T-helper 1 cell treated with Interleukin-12 subunit alpha and Interleukin-12 subunit beta and Interleukin-4 antibody, amounts not matched to agents 30 μg/mL and 1 μg/mL, for 36 hours (primary cell): ENCODE results near the gene PARM1.

Source experiments
- H3K27ac Mint-ChIP-seq: one replicate; pipeline ENCODE4 v1.8.0; 2021; ENCODE audit warnings: mild to moderate bottlenecking, mixed read lengths
- H3K27me3 Mint-ChIP-seq: one replicate; pipeline ENCODE4 v1.8.0; 2021; ENCODE audit warnings: low read depth, mixed read lengths
- H3K36me3 Mint-ChIP-seq: one replicate; pipeline ENCODE4 v1.8.0; 2021; ENCODE audit warnings: low read depth, mixed read lengths
- H3K4me1 Mint-ChIP-seq: one replicate; pipeline ENCODE4 v1.8.0; 2021; ENCODE audit warnings: low read depth, mixed read lengths
- H3K4me3 Mint-ChIP-seq: one replicate; pipeline ENCODE4 v1.8.0; 2021; ENCODE audit warnings: mild to moderate bottlenecking, moderate library complexity, mixed read lengths
- H3K9me3 Mint-ChIP-seq: one replicate; pipeline ENCODE4 v1.8.0; 2021; ENCODE audit warnings: mixed read lengths

PARM1 gene

DNA sequence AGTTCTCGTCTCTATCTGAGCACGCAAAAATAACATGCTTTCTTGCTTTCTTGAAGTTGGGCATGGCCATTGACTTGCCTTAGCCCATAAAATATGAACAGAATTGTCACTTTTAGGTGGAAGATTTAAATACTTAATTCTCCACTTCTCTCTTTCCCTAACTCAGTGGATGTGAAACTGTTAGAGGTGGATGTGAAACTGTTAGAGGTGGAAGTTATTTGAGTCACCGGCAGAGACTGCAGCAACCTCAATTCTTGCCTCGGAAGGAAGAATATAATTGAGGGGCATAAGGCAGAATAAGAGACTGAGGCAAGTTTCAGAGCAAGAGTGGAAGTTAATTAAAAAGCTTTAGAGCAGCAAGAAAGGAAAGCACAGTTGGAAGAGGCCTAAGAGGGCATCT is 2.8 kb upstream of the PARM1 start:
- Mint-ChIP-seq H3K27me3 (peaks cover 49% of the 10 kb centered on the region), H3K4me3 (no peak overlapping the region), H3K27ac (no peak overlapping the region), H3K36me3 (no peaks in the 10 kb centered on the region), H3K4me1 (peaks cover 11% of the 10 kb centered on the region), H3K9me3 (no peaks in the 10 kb centered on the region)

DNA sequence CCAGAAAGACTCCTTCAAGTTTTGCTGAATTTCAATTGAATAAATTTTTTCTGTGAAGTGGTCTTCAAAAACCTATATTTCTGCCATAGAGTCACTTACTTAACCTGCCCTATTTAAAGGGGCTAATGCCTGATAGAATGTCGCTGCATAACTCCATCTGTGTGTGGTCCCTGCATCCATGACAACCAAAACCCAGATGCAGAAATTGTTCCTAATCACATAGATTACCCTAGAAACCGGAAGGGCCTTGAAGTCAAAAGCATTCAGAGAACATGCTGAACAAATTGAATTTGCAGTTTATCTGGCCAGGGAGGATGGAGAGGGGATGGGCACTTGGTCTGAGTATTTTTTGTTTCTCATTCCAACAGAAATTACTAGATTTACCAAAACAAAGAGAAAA is 1.5 kb upstream of the PARM1 start:
- no peak overlapping the region for H3K27ac Mint-ChIP-seq
- H3K9me3 Mint-ChIP-seq, result no peaks in the 10 kb centered on the region
- no peak overlapping the region for H3K4me3 Mint-ChIP-seq
- H3K4me1 Mint-ChIP-seq, result peaks cover 11% of the 10 kb centered on the region
- no peaks in the 10 kb centered on the region for H3K36me3 Mint-ChIP-seq
- peaks cover 56% of the 10 kb centered on the region for H3K27me3 Mint-ChIP-seq

DNA sequence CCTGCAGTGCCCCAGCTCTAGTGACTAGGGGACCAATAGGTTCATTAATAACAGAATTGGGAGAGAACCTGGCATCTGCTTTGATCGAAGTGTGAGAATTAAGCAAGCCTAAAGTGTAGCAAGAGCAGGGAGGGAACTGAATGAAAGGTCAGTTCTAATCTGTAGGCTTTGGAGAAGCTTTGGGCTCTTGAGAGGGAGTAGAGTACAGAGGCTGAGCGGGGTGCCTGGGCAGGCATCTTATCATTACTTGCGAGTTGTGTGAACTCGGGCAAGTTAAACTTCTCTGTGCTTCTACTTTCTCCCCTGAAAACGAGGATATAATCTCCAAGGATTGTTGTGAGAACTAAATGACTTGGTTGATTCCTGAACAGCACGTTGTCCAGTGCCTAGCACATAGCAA is 906 bp upstream of the PARM1 start:
- Mint-ChIP-seq H3K4me3 (no peak overlapping the region), H3K36me3 (no peaks in the 10 kb centered on the region)

DNA sequence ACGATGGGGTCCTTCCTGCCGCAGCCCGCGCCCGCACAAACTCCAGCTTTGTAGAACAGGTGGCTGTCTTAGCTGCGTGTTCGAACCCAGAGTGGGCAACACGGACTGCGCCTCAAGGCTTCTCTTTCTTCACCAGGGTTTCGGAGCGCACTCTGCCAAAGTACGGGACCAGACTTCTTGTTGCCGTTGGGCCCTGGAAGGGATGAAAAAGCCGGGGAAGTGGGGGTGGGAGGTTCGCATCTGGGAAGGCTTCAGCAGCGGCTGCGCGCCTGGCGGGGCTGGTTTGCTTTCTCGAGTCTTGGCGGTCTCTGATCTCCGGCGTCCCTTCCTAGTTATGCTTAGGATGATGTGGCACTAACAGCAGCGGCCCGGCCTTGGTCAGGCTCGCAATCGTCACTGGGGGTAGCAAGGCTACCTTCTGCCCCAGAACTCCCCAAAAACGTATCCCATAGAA is 673 bp downstream of the PARM1 start:
- Mint-ChIP-seq H3K27me3 (peaks cover 66% of the 10 kb centered on the region), H3K4me1 (peaks cover 11% of the 10 kb centered on the region), H3K9me3 (no peaks in the 10 kb centered on the region), H3K36me3 (no peaks in the 10 kb centered on the region), H3K4me3 (peak overlapping the region; percentile 64), H3K27ac (no peak overlapping the region)

More for the DNA sequence above, 906 bp upstream of the PARM1 start:
- Mint-ChIP-seq H3K27ac (no peak overlapping the region), H3K27me3 (peaks cover 62% of the 10 kb centered on the region), H3K9me3 (no peaks in the 10 kb centered on the region), H3K4me1 (peaks cover 11% of the 10 kb centered on the region)

DNA sequence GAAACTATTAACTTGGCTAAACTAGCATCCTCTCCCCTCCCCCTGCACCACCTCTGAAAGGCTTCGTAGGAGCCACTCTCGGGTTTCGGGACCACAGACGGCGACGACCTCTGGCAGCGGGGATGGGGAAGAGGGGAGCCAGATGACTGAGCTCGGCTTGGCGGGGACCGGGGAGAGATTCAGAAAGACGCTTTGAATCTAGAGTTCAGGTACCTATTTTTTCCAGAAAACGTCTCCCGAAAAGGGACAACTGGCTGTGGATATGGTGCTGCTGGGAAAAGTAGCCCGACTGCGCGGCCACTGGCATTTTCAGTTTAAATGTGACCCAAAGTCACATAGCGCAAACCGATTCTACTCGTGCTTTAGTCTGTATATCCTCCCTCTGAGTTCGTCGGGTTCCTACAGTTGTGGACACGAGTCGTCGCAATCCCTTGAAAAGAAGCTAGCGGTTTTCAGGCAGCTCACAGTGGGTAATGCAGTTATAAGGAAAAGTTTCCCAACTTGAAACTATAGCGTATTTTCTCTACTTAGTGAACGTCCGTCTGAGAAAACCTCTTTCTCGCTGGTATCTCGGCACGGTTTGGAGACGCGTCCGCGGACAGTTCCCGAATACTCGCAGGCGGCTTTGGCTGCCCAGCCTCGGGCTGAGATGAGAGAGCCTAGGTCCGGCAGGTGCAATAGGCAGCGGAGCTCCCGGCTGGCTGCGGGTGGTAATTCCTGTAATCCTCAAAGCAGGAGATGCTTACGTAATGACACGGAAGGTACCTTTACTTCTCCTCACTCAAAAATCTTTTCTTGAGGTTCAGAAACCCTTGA is 1.3 kb downstream of the PARM1 start:
- H3K36me3 Mint-ChIP-seq, result no peaks in the 10 kb centered on the region
- peaks cover 64% of the 10 kb centered on the region for H3K27me3 Mint-ChIP-seq
- H3K4me1 Mint-ChIP-seq, result peaks cover 11% of the 10 kb centered on the region
- no peaks in the 10 kb centered on the region for H3K9me3 Mint-ChIP-seq
- peak overlapping the region; percentile 64 for H3K4me3 Mint-ChIP-seq
- no peak overlapping the region for H3K27ac Mint-ChIP-seq

DNA sequence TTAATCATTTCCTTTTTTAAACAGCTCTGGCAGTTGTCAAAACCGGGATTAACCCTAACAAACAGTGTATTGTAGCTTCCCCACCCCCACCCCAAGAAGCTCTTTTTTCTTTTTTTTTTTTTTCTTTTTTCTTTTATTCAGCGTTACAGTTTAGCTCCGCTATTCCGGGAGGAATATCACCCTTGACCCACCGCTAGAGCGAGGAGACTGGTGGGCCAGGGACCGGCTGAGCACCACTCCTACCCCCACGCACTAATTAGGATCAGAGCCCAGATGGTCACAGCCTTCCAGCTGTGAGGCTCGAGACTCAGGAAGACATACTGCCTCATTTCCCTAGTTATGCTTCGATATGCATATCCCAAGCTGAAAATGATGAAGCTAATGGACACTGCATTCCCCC is 2.0 kb downstream of the PARM1 start:
- Mint-ChIP-seq H3K4me1 (peaks cover 11% of the 10 kb centered on the region), H3K36me3 (no peaks in the 10 kb centered on the region), H3K4me3 (no peak overlapping the region), H3K27ac (no peak overlapping the region), H3K9me3 (no peaks in the 10 kb centered on the region), H3K27me3 (peaks cover 61% of the 10 kb centered on the region)

DNA sequence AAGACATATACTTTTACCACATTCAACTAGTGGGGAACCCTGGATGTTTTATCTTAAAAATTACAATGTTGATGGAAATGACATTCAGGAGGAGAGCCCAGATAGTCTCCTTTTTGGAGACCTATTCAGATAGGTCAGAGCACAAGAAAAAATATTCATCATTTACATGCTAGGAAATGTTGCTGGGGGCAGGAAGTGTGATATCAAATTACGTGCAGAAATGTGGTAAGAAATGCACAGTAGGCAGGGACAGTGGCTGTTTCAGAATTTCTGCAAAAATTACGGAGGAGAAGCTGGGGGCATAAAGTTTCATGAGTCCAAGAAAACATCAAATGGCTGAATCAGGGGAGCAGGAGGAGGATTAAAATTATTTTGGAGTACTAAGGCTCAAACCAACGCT is 8.2 kb downstream of the PARM1 start:
- H3K4me1 Mint-ChIP-seq, result no peaks in the 10 kb centered on the region
- no peaks in the 10 kb centered on the region for H3K9me3 Mint-ChIP-seq
- H3K36me3 Mint-ChIP-seq, result no peaks in the 10 kb centered on the region
- peaks cover 13% of the 10 kb centered on the region for H3K27me3 Mint-ChIP-seq
- H3K4me3 Mint-ChIP-seq, result no peak overlapping the region
- no peak overlapping the region for H3K27ac Mint-ChIP-seq

DNA sequence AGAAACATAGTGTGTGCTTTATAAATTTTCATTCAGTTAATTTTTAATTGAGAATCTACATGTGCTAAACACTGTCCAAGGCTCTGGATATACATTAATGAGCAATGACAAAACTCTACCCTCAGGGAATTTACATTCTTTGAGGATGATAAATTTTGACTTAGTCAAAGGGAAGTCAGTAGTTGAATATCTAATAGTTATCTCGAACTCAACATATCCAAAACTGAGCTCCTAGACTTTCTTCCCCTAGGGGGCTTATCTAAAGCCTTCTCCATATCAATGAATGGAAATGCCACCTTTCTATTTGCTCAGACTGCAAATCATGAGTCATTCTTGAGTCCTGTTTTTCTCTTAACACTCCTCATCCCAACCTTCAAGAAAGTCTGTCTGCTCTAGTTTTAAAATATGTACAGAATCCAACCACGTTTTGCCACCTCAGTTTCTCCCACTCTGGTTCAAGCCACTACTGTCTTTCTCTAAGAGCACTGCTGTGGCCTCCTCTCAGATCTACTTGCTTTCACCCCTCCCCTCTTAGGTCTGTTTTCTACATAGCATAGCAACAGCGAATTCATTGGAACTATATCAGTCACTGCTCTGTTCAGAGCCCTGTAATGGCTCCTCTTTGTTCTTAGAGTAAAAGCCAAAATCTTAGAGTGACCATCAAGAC is 9.5 kb downstream of the PARM1 start:
- Mint-ChIP-seq H3K4me3 (no peak overlapping the region), H3K36me3 (no peaks in the 10 kb centered on the region), H3K27ac (no peak overlapping the region), H3K27me3 (peaks cover under 1% of the 10 kb centered on the region), H3K4me1 (no peaks in the 10 kb centered on the region), H3K9me3 (no peaks in the 10 kb centered on the region)

DNA sequence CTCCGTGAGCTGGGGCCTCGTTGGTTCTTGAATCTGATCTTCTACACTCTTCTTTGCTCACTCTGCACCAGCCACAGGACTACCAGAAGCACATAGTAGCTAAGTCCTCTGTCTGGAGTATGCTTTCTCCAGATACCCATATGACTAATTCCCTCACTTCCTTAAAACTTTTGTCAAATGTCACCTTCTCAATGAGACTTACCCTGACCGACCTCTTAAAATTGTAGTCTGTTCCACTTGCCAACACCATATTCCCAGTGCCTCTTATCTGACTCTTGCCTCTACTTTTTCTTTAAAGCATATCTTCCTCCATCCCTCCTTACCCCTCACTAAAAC is 10.0 kb downstream of the PARM1 start:
- H3K4me1 Mint-ChIP-seq, result no peaks in the 10 kb centered on the region
- no peaks in the 10 kb centered on the region for H3K27me3 Mint-ChIP-seq
- no peaks in the 10 kb centered on the region for H3K36me3 Mint-ChIP-seq
- no peak overlapping the region for H3K4me3 Mint-ChIP-seq
- no peaks in the 10 kb centered on the region for H3K9me3 Mint-ChIP-seq
- H3K27ac Mint-ChIP-seq, result no peak overlapping the region

DNA sequence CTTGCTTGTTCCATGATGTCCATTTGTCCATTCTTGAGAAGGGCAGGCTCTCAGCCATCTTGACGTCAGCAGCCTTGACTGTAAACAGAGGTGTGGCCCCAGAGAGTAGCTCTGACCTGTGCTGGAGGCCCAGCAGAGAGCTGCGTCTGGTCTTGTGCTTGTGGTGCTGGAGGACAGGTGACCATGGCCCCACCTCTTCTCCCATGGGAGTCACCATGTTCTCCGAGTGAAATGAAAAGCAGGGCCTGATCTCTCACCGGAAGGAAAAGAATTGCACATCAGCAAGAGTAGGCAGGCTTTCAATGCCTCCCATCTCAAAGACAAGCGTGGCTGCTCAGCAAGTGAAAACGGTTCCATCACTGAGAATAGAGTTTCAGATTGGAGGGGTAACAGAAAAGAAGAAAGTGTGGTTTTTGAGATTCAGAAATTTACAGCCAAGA is 11.5 kb downstream of the PARM1 start:
- no peaks in the 10 kb centered on the region for H3K36me3 Mint-ChIP-seq
- no peaks in the 10 kb centered on the region for H3K4me1 Mint-ChIP-seq
- no peak overlapping the region for H3K4me3 Mint-ChIP-seq
- no peaks in the 10 kb centered on the region for H3K9me3 Mint-ChIP-seq
- no peak overlapping the region for H3K27ac Mint-ChIP-seq
- H3K27me3 Mint-ChIP-seq, result no peaks in the 10 kb centered on the region

DNA sequence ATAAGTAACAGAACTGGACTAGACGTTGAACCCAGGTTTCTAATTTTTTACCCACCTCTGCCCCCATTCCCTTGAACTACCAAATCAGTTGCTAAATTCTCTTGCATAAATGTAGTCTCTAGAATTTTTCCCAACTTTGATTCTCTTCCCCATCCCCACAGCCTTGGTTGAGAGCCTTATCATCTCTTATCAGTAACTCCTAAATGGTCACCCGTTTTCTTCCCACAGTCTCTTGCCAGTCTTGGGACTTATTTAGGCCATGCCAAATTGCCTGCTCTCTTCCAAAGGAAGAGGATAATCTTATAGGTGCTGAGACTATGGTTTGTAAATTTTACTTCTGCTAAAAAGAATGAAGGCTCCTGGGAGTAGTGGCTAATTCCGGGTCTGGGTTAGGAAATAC is 13.3 kb downstream of the PARM1 start:
- H3K4me3 Mint-ChIP-seq, result no peak overlapping the region
- no peaks in the 10 kb centered on the region for H3K27me3 Mint-ChIP-seq
- no peaks in the 10 kb centered on the region for H3K9me3 Mint-ChIP-seq
- no peak overlapping the region for H3K27ac Mint-ChIP-seq
- no peaks in the 10 kb centered on the region for H3K4me1 Mint-ChIP-seq
- no peaks in the 10 kb centered on the region for H3K36me3 Mint-ChIP-seq

DNA sequence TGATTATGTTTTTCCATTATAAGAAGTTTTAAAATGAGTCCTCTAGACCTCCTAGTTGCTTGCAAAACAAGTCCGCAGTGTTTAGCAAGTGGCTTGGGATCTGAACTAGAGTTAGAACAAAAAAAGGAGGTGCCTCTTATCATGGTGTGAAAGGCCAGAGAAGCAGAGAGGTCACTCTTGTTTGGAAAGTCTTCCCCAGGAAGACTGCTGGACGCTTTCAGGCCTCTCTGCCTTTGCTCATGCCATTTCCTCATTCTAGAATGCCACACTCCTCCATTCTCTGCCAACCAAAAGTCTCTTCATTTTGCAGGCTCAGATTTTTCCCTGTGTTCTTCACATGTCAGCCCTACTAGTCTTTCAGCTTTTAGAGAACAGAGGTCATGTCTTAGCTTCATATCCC is 14.9 kb downstream of the PARM1 start:
- Mint-ChIP-seq H3K4me1 (no peaks in the 10 kb centered on the region), H3K27ac (no peak overlapping the region), H3K36me3 (no peaks in the 10 kb centered on the region), H3K27me3 (no peaks in the 10 kb centered on the region), H3K9me3 (no peaks in the 10 kb centered on the region), H3K4me3 (no peak overlapping the region)

DNA sequence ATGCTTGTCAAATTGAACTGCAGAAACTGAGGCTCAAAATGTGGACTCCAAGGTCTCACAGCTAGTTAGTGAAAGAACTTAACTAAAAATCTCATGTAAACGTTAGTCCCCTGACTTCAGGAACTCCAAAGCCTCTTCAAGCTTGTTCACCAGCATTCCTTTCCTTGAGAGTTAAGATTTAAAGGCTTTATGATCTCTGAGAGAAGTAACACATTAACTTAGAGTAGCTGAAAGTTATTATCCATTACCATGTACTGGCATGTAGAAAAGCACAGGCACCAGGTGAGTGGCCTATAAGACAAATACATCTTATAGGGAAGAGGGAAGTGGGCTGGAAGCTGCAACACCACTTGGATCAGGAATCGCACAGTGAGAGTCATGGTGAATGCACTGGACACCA is 15.3 kb downstream of the PARM1 start:
- no peak overlapping the region for H3K27ac Mint-ChIP-seq
- no peaks in the 10 kb centered on the region for H3K36me3 Mint-ChIP-seq
- no peaks in the 10 kb centered on the region for H3K4me1 Mint-ChIP-seq
- no peaks in the 10 kb centered on the region for H3K27me3 Mint-ChIP-seq
- H3K4me3 Mint-ChIP-seq, result no peak overlapping the region
- H3K9me3 Mint-ChIP-seq, result no peaks in the 10 kb centered on the region

DNA sequence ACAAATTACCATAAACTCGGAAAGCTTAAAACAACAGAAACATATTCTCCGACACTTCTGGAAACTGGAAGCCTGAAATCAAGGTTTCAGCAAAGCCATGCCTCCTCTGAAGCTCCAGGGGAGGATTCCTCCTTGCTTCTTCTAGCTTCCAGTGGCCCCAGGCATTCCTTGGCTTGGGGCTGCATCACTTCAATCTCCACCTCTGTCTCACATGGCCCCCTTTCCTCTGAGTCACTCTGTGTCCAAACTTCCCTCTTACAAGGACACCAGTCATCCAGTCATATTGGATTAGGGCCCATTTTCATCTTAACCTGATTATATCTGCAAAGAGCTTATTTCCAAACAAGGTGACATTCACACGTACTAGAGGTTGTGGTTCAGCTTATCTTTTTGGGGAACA is 17.3 kb downstream of the PARM1 start:
- Mint-ChIP-seq H3K4me3 (no peak overlapping the region), H3K9me3 (no peaks in the 10 kb centered on the region), H3K27ac (no peak overlapping the region), H3K36me3 (no peaks in the 10 kb centered on the region), H3K27me3 (no peaks in the 10 kb centered on the region), H3K4me1 (no peaks in the 10 kb centered on the region)

DNA sequence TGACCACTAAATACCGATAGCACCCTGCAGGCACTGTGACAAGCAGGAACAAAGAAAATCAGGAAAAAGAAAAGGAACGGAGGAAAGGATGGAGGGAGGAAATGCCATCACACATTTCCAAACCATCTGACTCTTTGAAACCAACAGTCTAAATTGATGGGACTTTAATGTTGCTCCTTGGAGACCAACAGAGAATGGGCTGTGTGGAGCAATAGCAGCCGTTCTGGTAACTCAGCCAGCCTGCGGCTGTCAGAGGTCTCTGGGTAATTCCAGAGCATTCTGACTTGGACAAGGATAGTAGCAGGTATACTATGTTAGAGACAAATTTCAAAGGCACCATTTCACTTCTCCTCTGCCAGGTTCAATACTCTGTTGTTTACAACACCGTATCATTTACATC is 18.0 kb downstream of the PARM1 start:
- Mint-ChIP-seq H3K4me1 (no peaks in the 10 kb centered on the region), H3K27me3 (no peaks in the 10 kb centered on the region), H3K27ac (no peak overlapping the region), H3K4me3 (no peak overlapping the region), H3K9me3 (no peaks in the 10 kb centered on the region), H3K36me3 (no peaks in the 10 kb centered on the region)
